Measurements from ENCODE around the gene SREBF1. TPM values are rescaled to one million over a fixed set of nuclear protein-coding genes. Genes with fewer than 3 reads are reported as not detected.

Gene SREBF1
- total RNA-seq, 1 experiment from 2014 or later, result 167 TPM

DNA sequence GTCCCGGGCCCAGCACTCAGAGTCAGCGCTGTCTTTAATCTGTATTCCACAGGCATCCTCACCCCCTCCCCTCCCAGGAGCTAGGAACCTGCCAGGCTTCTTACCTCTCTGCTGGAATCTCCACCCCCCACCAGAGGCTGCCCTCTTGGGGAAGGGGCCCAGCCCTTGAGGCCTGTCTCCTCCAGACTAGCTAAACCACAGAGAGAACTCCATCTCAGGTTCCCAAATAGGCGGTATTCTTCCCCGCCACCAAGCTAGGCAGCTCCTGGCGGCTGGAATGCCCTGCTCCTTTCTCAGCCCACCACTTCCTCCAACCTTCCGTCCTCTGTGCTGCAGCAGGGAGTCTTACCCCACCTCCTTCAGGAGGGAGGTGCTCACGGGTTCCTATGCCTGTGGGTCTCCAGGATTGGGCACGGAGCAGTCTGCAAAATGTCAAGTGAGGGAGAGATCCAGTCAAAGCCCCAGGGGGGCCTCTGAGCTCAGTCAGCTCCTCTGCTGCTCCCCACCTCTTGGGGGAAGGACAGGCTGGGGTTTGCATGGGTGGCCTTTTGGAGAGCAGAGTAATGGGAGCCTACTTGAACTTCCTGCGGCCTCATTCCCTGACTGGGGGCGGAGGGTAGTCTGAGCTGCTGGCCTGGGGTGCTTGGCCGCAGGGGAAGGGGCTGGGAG is 55.7 kb downstream of the SREBF1 start:
- Histone ChIP-seq H3K9me3 (ENCODE audit: low read length) (no peaks in the 10 kb centered on the region), H3K36me3 (ENCODE audit: low read depth, low read length) (no peaks in the 10 kb centered on the region), H3K4me3 (ENCODE audit: low read length) (no peak overlapping the region), H3K27ac (ENCODE audit: low read length) (no peak overlapping the region), H3K9me2 (replicated peaks; ENCODE audit: low read length) (no peaks in the 10 kb centered on the region), H3K27me3 (ENCODE audit: low read length) (no peaks in the 10 kb centered on the region), H3K9ac (ENCODE audit: low read length) (no peak overlapping the region), H2AFZ (ENCODE audit: low read length) (no peak overlapping the region), H3K4me2 (ENCODE audit: low read length) (no peak overlapping the region), H4K20me1 (ENCODE audit: low read length) (peaks cover 17% of the 10 kb centered on the region), H3K79me2 (ENCODE audit: low read length) (peaks cover 28% of the 10 kb centered on the region), H3F3A (ENCODE audit: low read length, unreplicated experiment) (no peaks in the 10 kb centered on the region), H3K4me1 (ENCODE audit: insufficient read depth, low read length) (peaks cover 14% of the 10 kb centered on the region)
- CTCF ChIA-PET, result no interaction called here
- no peak for TF ChIP-seq EZH2phosphoT487 (IDR thresholded peaks at IDR 0.05; ENCODE audit: borderline replicate concordance, low read length)
- TF ChIP-seq, protein P1, sequence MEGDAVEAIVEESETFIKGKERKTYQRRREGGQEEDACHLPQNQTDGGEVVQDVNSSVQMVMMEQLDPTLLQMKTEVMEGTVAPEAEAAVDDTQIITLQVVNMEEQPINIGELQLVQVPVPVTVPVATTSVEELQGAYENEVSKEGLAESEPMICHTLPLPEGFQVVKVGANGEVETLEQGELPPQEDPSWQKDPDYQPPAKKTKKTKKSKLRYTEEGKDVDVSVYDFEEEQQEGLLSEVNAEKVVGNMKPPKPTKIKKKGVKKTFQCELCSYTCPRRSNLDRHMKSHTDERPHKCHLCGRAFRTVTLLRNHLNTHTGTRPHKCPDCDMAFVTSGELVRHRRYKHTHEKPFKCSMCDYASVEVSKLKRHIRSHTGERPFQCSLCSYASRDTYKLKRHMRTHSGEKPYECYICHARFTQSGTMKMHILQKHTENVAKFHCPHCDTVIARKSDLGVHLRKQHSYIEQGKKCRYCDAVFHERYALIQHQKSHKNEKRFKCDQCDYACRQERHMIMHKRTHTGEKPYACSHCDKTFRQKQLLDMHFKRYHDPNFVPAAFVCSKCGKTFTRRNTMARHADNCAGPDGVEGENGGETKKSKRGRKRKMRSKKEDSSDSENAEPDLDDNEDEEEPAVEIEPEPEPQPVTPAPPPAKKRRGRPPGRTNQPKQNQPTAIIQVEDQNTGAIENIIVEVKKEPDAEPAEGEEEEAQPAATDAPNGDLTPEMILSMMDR (conservative IDR thresholded peaks at IDR 0.05; ENCODE audit: low read depth, low read length), result no peak
- TF ChIP-seq EZH2 (IDR thresholded peaks at IDR 0.05; ENCODE audit: low read length, unreplicated experiment), result no peak
- DNase-seq (peak; percentile 39), ATAC-seq (no peak)
- POLR2A ChIA-PET (ENCODE audit: unreplicated experiment), result no interaction called here
- intact Hi-C loops (cut with micrococcal nuclease), result no loop called here
- no TSS peak for BruUV-seq (replicated peaks)

DNA sequence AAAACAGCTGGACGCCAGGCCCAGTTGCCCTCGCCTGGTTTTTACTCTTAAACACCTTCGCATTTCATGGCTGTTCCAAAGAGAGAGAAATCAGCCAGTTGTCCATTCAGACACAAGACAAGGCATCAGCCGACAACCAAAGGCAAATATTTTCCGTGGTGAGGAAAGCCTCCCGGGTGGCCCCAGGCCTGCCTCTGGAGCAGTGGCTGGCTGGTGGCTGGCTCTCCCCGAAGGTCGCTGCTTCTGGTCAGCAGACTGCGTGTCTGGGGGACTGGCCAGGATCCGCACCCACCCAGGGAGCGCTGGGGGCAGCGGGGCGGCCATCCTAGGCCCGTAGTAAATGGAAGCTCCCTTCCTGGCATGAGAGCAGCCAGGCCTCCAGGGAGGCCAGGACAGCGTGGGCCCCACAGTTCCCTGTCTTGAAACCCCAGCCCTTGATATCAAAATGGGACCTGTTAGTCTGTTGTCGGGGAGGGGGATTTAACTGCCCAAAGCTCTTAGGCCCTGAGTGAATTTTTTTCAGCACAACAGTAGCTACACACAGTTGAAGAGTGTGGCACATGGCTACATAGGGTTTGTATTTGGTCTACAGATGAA is 57.7 kb downstream of the SREBF1 start:
- Histone ChIP-seq H3K4me1 (ENCODE audit: insufficient read depth, low read length) (peaks cover 14% of the 10 kb centered on the region), H3K27me3 (ENCODE audit: low read length) (no peaks in the 10 kb centered on the region), H3K4me2 (ENCODE audit: low read length) (no peak overlapping the region), H3F3A (ENCODE audit: low read length, unreplicated experiment) (no peaks in the 10 kb centered on the region), H3K27ac (ENCODE audit: low read length) (no peak overlapping the region), H3K4me3 (ENCODE audit: low read length) (no peak overlapping the region), H4K20me1 (ENCODE audit: low read length) (peaks cover 7% of the 10 kb centered on the region; the same call in 1 of the 2 replicates), H3K9me3 (ENCODE audit: low read length) (no peaks in the 10 kb centered on the region), H3K36me3 (ENCODE audit: low read depth, low read length) (no peaks in the 10 kb centered on the region), H3K9me2 (replicated peaks; ENCODE audit: low read length) (no peaks in the 10 kb centered on the region), H3K9ac (ENCODE audit: low read length) (no peak overlapping the region), H3K79me2 (ENCODE audit: low read length) (peaks cover 8% of the 10 kb centered on the region), H2AFZ (ENCODE audit: low read length) (no peak overlapping the region)
- BruUV-seq (replicated peaks), result no TSS peak
- CTCF ChIA-PET, result no interaction called here
- TF ChIP-seq EZH2phosphoT487 (IDR thresholded peaks at IDR 0.05; ENCODE audit: borderline replicate concordance, low read length) (no peak), EZH2 (IDR thresholded peaks at IDR 0.05; ENCODE audit: low read length, unreplicated experiment) (no peak)
- TF ChIP-seq, protein P1 (conservative IDR thresholded peaks at IDR 0.05; ENCODE audit: low read depth, low read length), result no peak
- POLR2A ChIA-PET (ENCODE audit: unreplicated experiment), result no interaction called here
- ATAC-seq, result no peak
- intact Hi-C loops (cut with micrococcal nuclease), result no loop called here
- no peak for DNase-seq
